ENCODE results near the gene PKM.

The PKM gene

DNA sequence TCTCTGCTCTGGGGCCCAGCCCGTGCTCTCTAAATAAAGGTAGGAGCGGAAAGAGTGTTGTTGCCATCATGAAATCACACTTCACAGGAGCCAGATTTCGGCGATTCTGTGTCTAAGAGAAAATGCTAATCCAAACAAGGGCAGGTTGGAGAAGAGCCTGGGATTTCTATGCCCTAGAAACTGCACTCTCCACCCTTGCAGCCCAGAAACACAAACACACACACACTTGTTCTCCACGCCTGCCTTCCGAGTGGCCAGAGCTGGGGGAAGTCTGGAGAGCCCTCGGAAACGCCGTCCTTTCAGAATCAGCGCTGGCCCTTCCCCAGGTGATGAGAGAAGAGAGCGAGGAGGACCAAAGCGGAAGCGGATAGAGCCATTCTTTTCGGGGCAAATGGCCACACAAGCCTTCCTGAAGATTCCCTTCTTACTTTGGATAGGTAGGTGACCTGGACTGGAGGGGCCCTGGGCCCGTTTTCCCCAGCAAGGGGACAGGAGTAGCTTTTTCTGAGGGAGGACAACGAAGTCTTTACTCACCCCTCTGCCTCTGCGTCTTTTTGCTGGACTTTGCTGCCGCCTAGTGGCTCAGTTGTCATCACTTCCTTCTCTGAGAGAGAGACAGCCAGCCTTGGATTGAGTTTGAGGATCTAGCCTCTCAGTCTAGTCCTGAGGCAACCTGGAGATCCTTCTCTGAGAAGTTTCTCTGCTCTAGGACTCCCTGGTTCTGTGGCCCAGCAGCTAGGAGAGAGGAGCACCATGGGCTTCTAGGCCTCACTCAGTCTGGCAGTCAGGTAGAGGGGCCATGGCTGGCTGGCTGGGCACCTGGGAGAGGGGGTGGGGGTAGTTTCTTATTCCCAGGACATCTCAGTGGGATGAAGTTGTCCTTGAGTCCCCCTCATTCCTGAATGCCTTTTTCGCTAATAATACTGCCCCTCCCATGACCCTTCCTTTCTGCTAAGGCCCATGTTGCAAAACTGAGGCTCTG is 75.1 kb downstream of the PKM start:
- peak; percentile 67 for DNase-seq (ENCODE audit: low read depth in 2 of 2)

DNA sequence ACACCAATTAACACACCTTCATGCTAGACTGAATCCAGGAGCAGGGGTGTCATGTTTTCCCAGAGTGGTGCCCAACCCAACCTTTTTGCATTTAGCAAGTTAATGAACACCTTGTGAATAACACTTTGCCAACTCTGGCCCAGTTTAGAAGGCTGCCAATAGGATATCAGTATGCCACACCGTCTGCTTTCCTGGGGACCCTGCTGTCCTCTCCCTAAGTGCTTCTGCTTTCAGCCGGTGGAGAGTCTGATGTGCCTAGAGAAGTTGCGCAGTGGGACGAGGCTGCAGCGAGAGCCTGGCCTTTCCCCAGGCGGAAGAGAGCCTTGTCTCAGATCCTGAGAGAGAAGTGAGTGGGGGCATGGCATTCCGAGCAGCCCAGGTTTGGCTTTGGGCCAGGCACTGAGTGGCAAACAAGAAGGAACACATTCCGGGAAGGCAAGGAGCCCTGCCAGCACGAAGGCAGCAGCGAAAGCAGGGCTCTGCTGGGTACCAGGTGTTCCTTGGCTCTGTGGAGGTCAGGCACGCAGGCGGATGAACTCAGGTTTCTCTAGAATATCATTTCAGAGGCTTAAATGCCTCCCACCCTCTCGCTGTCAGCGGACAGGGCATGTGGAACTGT is 75.9 kb downstream of the PKM start:
- no peak for DNase-seq (ENCODE audit: low read depth in 2 of 2)

DNA sequence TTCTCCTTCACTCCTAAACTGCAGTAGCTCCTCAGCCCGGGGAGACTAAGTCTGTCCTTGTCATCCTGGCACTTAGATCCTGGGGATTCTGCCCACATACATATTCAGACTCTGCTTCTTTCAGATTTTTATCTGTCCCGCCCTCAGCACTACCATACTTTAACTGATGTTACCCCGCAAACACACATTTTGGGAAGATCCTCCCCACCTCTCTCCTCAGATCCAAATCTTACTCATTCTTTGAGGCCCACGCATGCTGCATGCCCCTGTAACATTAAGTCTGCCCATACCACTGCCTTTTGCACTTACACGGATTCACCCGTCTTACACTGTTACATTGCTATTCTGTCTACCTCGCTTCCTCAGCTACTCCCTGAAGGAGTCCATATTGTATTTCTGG is 76.7 kb downstream of the PKM start:
- no peak for DNase-seq (ENCODE audit: low read depth in 2 of 2)

DNA sequence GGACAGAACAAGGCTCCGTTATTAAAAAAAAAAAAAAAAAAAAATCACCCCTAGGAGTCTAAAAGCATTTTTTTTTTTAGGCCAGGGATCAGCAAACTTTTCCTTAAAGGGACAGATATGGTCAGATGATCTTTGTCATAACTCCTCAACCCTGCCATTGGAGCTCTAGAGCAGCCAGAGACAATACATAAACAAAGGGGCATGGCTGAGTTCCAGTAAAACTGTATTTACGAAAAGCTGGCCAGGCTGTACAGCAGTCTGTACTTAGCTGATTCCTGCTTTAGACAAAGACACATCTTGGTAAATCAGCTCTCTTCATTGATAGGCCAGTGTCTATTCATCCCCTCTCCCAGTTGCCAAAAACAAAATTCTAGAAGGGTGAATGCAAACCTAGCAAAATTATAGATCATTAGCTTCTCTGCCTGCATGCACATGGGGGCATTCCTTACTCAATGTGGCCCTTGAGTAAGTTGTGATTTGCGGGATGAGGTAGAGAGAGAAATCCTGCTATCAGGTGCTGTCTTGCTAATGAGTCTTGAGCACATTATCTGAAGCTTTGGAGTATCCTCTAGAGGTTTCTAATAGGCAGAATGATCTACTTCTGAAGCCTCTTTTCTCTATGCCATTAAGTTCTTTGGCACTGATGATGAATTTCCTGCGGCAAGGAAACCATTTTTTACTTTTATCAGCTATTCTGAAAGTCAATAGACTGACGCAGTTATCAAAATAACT is 77.6 kb downstream of the PKM start:
- DNase-seq (ENCODE audit: low read depth in 2 of 2) = no peak

Data from activated CD8-positive, alpha-beta memory T cell treated with anti-CD3 and anti-CD28 coated beads for 4 hours (primary cell).